Trophoblast cell (in vitro differentiated cells and primary cell): ENCODE data around the gene ARL1.
"Not testable (repeated sequence)": the region's sequence is repeated elsewhere in the genome, so short reads cannot be mapped to it uniquely, and the experiment has no call there.

ENCODE experiments used
- DNase-seq, 2 donors: peaks; one replicate each; pipeline ENCODE4 v3.0.0-alpha.2; 2016
- H2AFZ ChIP-seq: 2 replicates; pipeline ENCODE4 v1.6.1; 2013; ENCODE audit warnings: low read length, moderate library complexity, mild to moderate bottlenecking; ENCODE audit not compliant: insufficient read depth, poor library complexity
- H2AK5ac ChIP-seq: 2 replicates; pipeline ENCODE4 v1.6.1; 2013; ENCODE audit warnings: mild to moderate bottlenecking, low read length
- H2BK120ac ChIP-seq: 2 replicates; pipeline ENCODE4 v1.6.1; 2013; ENCODE audit warnings: low read length, mild to moderate bottlenecking, moderate library complexity; ENCODE audit not compliant: insufficient read depth, poor library complexity
- H2BK12ac ChIP-seq: 2 replicates; pipeline ENCODE4 v1.6.1; 2013; ENCODE audit warnings: mild to moderate bottlenecking, low read length, moderate library complexity
- H2BK5ac ChIP-seq: 2 replicates; pipeline ENCODE4 v1.6.1; 2013; ENCODE audit warnings: low read length, low read depth, moderate library complexity, mild to moderate bottlenecking; ENCODE audit not compliant: poor library complexity
- H3K14ac ChIP-seq: 2 replicates; pipeline ENCODE4 v1.6.1; 2013; ENCODE audit warnings: mild to moderate bottlenecking, low read length
- H3K18ac ChIP-seq: 2 replicates; pipeline ENCODE4 v1.6.1; 2013; ENCODE audit warnings: mild to moderate bottlenecking, low read length
- H3K23ac ChIP-seq: 2 replicates; pipeline ENCODE4 v1.6.1; 2013; ENCODE audit warnings: low read length
- H3K27ac ChIP-seq: 2 replicates; pipeline ENCODE4 v1.5.1; 2013; ENCODE audit warnings: low read depth, mild to moderate bottlenecking, inconsistent platforms, low read length, moderate library complexity
- H3K27me3 ChIP-seq: 2 replicates; pipeline ENCODE4 v1.6.1; 2013; ENCODE audit warnings: inconsistent platforms, mild to moderate bottlenecking, low read length, moderate library complexity; ENCODE audit not compliant: insufficient read depth
- H3K36me3 ChIP-seq, 2 experiments: 1 replicate in 1 of 2; 2 replicates in 1 of 2; pipeline ENCODE4 v1.6.1; 2013; ENCODE audit warnings: low read length in 2 of 2, mild to moderate bottlenecking in 2 of 2, moderate library complexity in 1 of 2; ENCODE audit not compliant: insufficient read depth in 2 of 2, control insufficient read depth in 1 of 2
- H3K4ac ChIP-seq: 2 replicates; pipeline ENCODE4 v1.6.1; 2013; ENCODE audit warnings: low read depth, mild to moderate bottlenecking, low read length, moderate library complexity
- H3K4me1 ChIP-seq, 2 experiments: 1 replicate in 1 of 2; 2 replicates in 1 of 2; pipeline ENCODE4 v1.6.1; 2013; ENCODE audit warnings: low read length in 2 of 2, mild to moderate bottlenecking in 2 of 2, moderate library complexity in 1 of 2; ENCODE audit not compliant: insufficient read depth in 2 of 2, control insufficient read depth in 1 of 2
- H3K4me2 ChIP-seq: 2 replicates; pipeline ENCODE4 v1.6.1; 2013; ENCODE audit warnings: inconsistent platforms, mild to moderate bottlenecking, low read length, moderate library complexity
- H3K4me3 ChIP-seq: 2 replicates; pipeline ENCODE4 v1.5.1; 2013; ENCODE audit warnings: mild to moderate bottlenecking, low read depth, low read length, inconsistent platforms
- H3K79me1 ChIP-seq: one replicate; pipeline ENCODE4 v1.6.1; 2013; ENCODE audit warnings: low read length
- H3K79me2 ChIP-seq: 2 replicates; pipeline ENCODE4 v1.6.1; 2013; ENCODE audit warnings: low read length, mild to moderate bottlenecking; ENCODE audit not compliant: control insufficient read depth, insufficient read depth, poor library complexity
- H3K9ac ChIP-seq: 2 replicates; pipeline ENCODE4 v1.6.1; 2013; ENCODE audit warnings: mild to moderate bottlenecking, low read length
- H3K9me3 ChIP-seq: 2 replicates; pipeline ENCODE4 v1.6.1; 2013; ENCODE audit warnings: low read depth, mild to moderate bottlenecking, control low read depth, inconsistent platforms, low read length; ENCODE audit not compliant: insufficient read depth
- H4K12ac ChIP-seq: 2 replicates; pipeline ENCODE4 v1.6.1; 2013; ENCODE audit warnings: low read depth, mild to moderate bottlenecking, low read length, moderate library complexity
- H4K8ac ChIP-seq: 2 replicates; pipeline ENCODE4 v1.6.1; 2013; ENCODE audit warnings: low read depth, mild to moderate bottlenecking, low read length, moderate library complexity
- H4K91ac ChIP-seq: one replicate; pipeline ENCODE4 v1.6.1; 2013; ENCODE audit warnings: low read depth, mild to moderate bottlenecking, low read length, moderate library complexity
- WGBS: extraction: QIAGEN DNeasy Blood & Tissue Kit; methylation state at CpG from one replicate; pipeline ENCODE4 v1.1.7; 2013; ENCODE audit warnings: missing lambda C conversion rate; ENCODE audit not compliant: insufficient read length, insufficient coverage; ENCODE audit errors: extremely low coverage; 5-methylcytosine and 5-hydroxymethylcytosine counted together

Gene ARL1

DNA sequence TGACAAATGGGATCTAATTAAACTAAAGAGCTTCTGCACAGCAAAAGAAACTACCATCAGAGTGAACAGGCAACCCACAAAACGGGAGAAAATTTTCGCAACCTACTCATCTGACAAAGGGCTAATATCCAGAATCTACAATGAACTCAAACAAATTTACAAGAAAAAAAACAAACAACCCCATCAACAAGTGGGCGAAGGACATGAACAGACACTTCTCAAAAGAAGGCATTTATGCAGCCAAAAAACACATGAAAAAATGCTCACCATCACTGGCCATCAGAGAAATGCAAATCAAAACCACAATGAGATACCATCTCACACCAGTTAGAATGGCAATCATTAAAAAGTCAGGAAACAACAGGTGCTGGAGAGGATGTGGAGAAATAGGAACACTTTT is 16.4 kb downstream of the ARL1 start:
- DNase-seq, H2BK5ac ChIP-seq, H3K4me3 ChIP-seq, H3K79me2 ChIP-seq, H4K91ac ChIP-seq, H3K18ac ChIP-seq, H3K27me3 ChIP-seq, H4K12ac ChIP-seq, H3K23ac ChIP-seq, H2BK12ac ChIP-seq, H3K9me3 ChIP-seq, H3K9ac ChIP-seq, H2AFZ ChIP-seq, H3K27ac ChIP-seq, H3K79me1 ChIP-seq, H2AK5ac ChIP-seq, H3K14ac ChIP-seq, H3K4ac ChIP-seq, H3K4me1 ChIP-seq, H4K8ac ChIP-seq, H3K4me2 ChIP-seq, H2BK120ac ChIP-seq: not testable (repeated sequence)
- no CpG with 5 or more reads among the region's 3 CpGs for WGBS
- H3K36me3 ChIP-seq: peaks cover 8 to 15% of the 10 kb centered on the region in 2 experiments

DNA sequence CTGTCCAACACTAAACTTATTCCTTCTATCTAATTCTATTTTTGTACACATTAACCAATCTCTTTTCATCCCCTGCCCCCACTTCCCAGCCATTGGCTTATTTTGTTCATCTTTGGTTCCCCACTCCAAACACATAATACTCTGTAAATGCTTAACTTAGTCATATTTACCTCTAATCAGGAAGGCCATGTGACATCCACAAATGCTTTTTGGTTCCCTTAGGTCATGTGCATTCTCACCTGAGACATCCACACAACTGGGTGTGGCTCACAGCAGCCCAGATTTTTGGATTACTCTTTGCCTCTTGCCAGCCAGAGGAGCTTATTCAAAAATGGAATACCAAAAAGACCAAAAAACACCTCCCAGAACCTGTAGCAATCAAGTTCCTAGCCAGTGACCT is 28.4 kb downstream of the ARL1 start:
- Histone ChIP-seq H3K4ac (no peak overlapping the region), H3K4me2 (no peak overlapping the region), H3K4me1 (no peaks in the 10 kb centered on the region), H3K18ac (no peak overlapping the region), H2BK5ac (no peak overlapping the region), H3K23ac (no peak overlapping the region), H4K12ac (no peak overlapping the region), H4K91ac (no peak overlapping the region), H3K9ac (no peak overlapping the region), H4K8ac (no peak overlapping the region), H2AK5ac (no peak overlapping the region), H3K9me3 (no peaks in the 10 kb centered on the region), H3K4me3 (no peak overlapping the region), H2AFZ (no peak overlapping the region), H3K79me1 (no peaks in the 10 kb centered on the region), H2BK120ac (no peak overlapping the region), H3K79me2 (no peaks in the 10 kb centered on the region), H3K27me3 (no peaks in the 10 kb centered on the region), H3K27ac (no peak overlapping the region), H3K14ac (no peak overlapping the region), H2BK12ac (no peak overlapping the region), H3K36me3 (peaks cover 28 to 32% of the 10 kb centered on the region in 2 experiments)
- no peak for DNase-seq

DNA sequence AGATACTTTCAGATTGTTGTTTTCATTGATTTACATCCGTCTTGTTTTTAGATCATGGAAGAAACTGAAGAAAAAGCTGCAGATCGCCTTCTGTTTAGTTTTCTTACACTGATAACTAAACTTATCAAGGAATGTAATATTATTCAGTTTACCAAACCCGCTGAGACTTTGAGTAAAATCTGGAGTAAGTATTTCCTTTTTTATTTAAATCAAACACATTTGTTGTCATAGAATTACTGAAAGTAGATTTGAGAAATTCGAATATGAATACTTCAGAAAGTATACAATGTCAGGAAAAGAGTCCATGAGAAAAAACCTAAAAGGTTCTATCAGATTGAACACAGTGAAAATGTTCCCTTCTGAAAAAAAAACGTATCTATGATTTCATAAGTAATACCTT is 32.0 kb downstream of the ARL1 start:
- Histone ChIP-seq H3K14ac (no peak overlapping the region), H3K4me1 (no peaks in the 10 kb centered on the region), H4K8ac (no peak overlapping the region), H3K36me3 (peaks cover 16 to 35% of the 10 kb centered on the region in 2 experiments), H2AFZ (no peak overlapping the region), H3K4me3 (no peak overlapping the region), H3K4ac (no peak overlapping the region), H3K23ac (no peak overlapping the region), H2BK5ac (no peak overlapping the region), H3K9me3 (no peaks in the 10 kb centered on the region), H3K9ac (no peak overlapping the region), H3K79me2 (no peaks in the 10 kb centered on the region), H4K91ac (no peak overlapping the region), H2BK12ac (no peak overlapping the region), H2BK120ac (no peak overlapping the region), H3K27me3 (no peaks in the 10 kb centered on the region), H3K4me2 (no peak overlapping the region), H3K27ac (no peak overlapping the region), H3K79me1 (no peaks in the 10 kb centered on the region), H4K12ac (no peak overlapping the region), H3K18ac (no peak overlapping the region), H2AK5ac (no peak overlapping the region)
- no peak for DNase-seq
- no CpG with 5 or more reads among the region's 5 CpGs for WGBS

DNA sequence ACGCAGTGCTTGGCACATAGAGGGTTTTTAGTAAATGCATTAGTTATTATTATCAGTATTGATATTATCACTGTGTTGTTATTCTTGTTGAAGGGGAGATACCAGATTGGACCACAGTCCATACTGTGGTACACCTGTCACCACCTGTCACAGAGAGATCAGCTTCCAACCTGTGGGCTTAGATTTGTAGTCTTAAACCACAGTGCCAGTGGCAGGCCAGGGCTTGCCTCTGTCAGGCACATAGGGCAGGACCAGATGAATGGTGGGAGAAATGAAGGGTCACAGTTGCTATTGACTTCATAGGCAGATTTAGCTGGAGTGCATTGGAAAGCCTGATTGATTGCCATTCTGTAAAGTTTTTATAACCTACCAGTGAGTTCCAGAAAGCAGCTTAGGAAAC is 35.1 kb downstream of the ARL1 start:
- peaks cover 12 to 36% of the 10 kb centered on the region in 2 experiments for H3K36me3 ChIP-seq
- H3K4me1 ChIP-seq: no peaks in the 10 kb centered on the region
- no peak overlapping the region for H2BK5ac ChIP-seq
- DNase-seq: no peak
- no peak overlapping the region for H3K18ac ChIP-seq
- no peaks in the 10 kb centered on the region for H3K27me3 ChIP-seq
- no peaks in the 10 kb centered on the region for H3K79me2 ChIP-seq
- no peak overlapping the region for H3K23ac ChIP-seq
- WGBS: no CpG with 5 or more reads among the region's 1 CpG
- H3K4ac ChIP-seq: no peak overlapping the region
- no peak overlapping the region for H3K9ac ChIP-seq
- H2BK120ac ChIP-seq: no peak overlapping the region
- H3K4me2 ChIP-seq: no peak overlapping the region
- H4K12ac ChIP-seq: no peak overlapping the region
- H2BK12ac ChIP-seq: no peak overlapping the region
- H4K91ac ChIP-seq: no peak overlapping the region
- H4K8ac ChIP-seq: no peak overlapping the region
- H3K79me1 ChIP-seq: no peaks in the 10 kb centered on the region
- H2AFZ ChIP-seq: no peak overlapping the region
- H3K27ac ChIP-seq: no peak overlapping the region
- H3K9me3 ChIP-seq: no peaks in the 10 kb centered on the region
- H3K4me3 ChIP-seq: no peak overlapping the region
- no peak overlapping the region for H2AK5ac ChIP-seq
- H3K14ac ChIP-seq: no peak overlapping the region
